OCI-LY3 (cell line): Measurements from ENCODE around the gene STRA8.

ENCODE experiments used
- H2AFZ ChIP-seq: fragments of 200-600, 300-600 bp; shearing (Covaris generic); 2 replicates; pipeline ENCODE4 v1.6.0; 2014; ENCODE audit warnings: antibody characterized with exemption, low read depth, low read length
- H3K27ac ChIP-seq: fragments of 200-600, 300-600 bp; sonication (generic); 2 replicates; pipeline ENCODE4 v1.5.1; 2014; ENCODE audit warnings: mild to moderate bottlenecking, low read length, moderate library complexity, mixed read lengths
- H3K27me3 ChIP-seq: fragments of 200-600, 300-600 bp; sonication (generic); 2 replicates; pipeline ENCODE4 v1.6.1; 2014; ENCODE audit warnings: low read depth, low read length, mixed read lengths
- H3K36me3 ChIP-seq: fragments of 200-600, 300-600 bp; sonication (generic); replicated peaks from 2 replicates; pipeline ENCODE3; 2014; ENCODE audit warnings: low read depth, low read length, mixed read lengths
- H3K4me1 ChIP-seq: fragments of 300-600, 200-600 bp; sonication (generic); 2 replicates; pipeline ENCODE4 v1.6.1; 2014; ENCODE audit warnings: low read length, mixed read lengths
- H3K4me2 ChIP-seq: fragments of 200-600, 300-600 bp; sonication (generic); 2 replicates; pipeline ENCODE4 v1.6.1; 2014; ENCODE audit warnings: low read length, mixed read lengths
- H3K4me3 ChIP-seq: fragments of 300-600, 200-600 bp; sonication (generic); 2 replicates; pipeline ENCODE4 v1.5.1; 2014; ENCODE audit warnings: antibody characterized with exemption, mild to moderate bottlenecking, low read length, moderate library complexity
- H3K79me2 ChIP-seq: fragments of 300-600, 200-600 bp; shearing (Covaris generic); 2 replicates; pipeline ENCODE4 v1.6.1; 2014; ENCODE audit warnings: mild to moderate bottlenecking, low read length, mixed read lengths
- H3K9ac ChIP-seq: fragments of 300-600, 200-600 bp; shearing (Covaris generic); 2 replicates; pipeline ENCODE4 v1.6.0; 2014; ENCODE audit warnings: mild to moderate bottlenecking, low read length, moderate library complexity
- H3K9me3 ChIP-seq: fragments of 200-600, 300-600 bp; shearing (Covaris generic); 2 replicates; pipeline ENCODE4 v1.6.1; 2014; ENCODE audit warnings: low read length, mixed read lengths; ENCODE audit not compliant: insufficient read depth
- H4K20me1 ChIP-seq: fragments of 200-600, 300-600 bp; sonication (generic); 2 replicates; pipeline ENCODE4 v1.6.1; 2016; ENCODE audit warnings: low read length, mixed read lengths; ENCODE audit not compliant: insufficient read depth
- CTCF ChIP-seq: fragments of 200-600, 300-600 bp; sonication (generic); IDR thresholded peaks from 2 replicates; pipeline ENCODE4 v1.5.1; 2014; ENCODE audit warnings: antibody characterized with exemption, low read length, low read depth
- EZH2phosphoT487 ChIP-seq: fragments of 200-600 bp; shearing (Covaris generic); IDR thresholded peaks from 2 replicates; pipeline ENCODE4 v1.6.1; 2018; ENCODE audit warnings: antibody characterized with exemption, mixed run types, low read depth

The STRA8 gene

GRCh38 chr7:135253851-135254771 is 20.5 kb downstream of the STRA8 start:
- Histone ChIP-seq H3K36me3 (no peaks in the 10 kb centered on the region), H3K27me3 (0 out of 2 replicates have a peak, but pooled peaks cover 12% of the 10 kb centered on the region), H3K27ac (no peak overlapping the region)

GRCh38 chr7:135257790-135258189 is 24.2 kb downstream of the STRA8 start:
- Histone ChIP-seq H3K36me3 (no peaks in the 10 kb centered on the region), H3K79me2 (no peaks in the 10 kb centered on the region), H3K27ac (no peak overlapping the region), H3K9ac (no peak overlapping the region), H3K4me3 (no peak overlapping the region), H4K20me1 (no peaks in the 10 kb centered on the region), H3K4me1 (peaks cover 10% of the 10 kb centered on the region), H3K27me3 (peaks cover 30% of the 10 kb centered on the region), H2AFZ (no peak overlapping the region), H3K4me2 (no peak overlapping the region), H3K9me3 (no peaks in the 10 kb centered on the region)
- no peak for TF ChIP-seq CTCF
- no peak for TF ChIP-seq EZH2phosphoT487

More at GRCh38 chr7:135253851-135254771, 20.5 kb downstream of the STRA8 start:
- H3K4me2 ChIP-seq, result peak overlapping the region; percentile 24
- no peaks in the 10 kb centered on the region for H4K20me1 ChIP-seq
- H3K4me1 ChIP-seq, result peaks cover 19% of the 10 kb centered on the region
- no peaks in the 10 kb centered on the region for H3K9me3 ChIP-seq
- H2AFZ ChIP-seq, result no peak overlapping the region
- H3K9ac ChIP-seq, result no peak overlapping the region
- H3K4me3 ChIP-seq, result no peak overlapping the region
- H3K79me2 ChIP-seq, result no peaks in the 10 kb centered on the region
- no peak for TF ChIP-seq CTCF
- no peak for TF ChIP-seq EZH2phosphoT487

- Histone ChIP-seq H3K27me3 (peaks cover 30% of the 10 kb centered on the region), H4K20me1 (no peaks in the 10 kb centered on the region), H3K79me2 (no peaks in the 10 kb centered on the region), H3K9ac (no peak overlapping the region), H3K9me3 (0 out of 2 replicates have a peak, but pooled peaks cover 2% of the 10 kb centered on the region), H3K27ac (no peak overlapping the region), H2AFZ (no peak overlapping the region), H3K4me2 (no peak overlapping the region), H3K36me3 (no peaks in the 10 kb centered on the region), H3K4me3 (no peak overlapping the region), H3K4me1 (peaks cover 10% of the 10 kb centered on the region)
- TF ChIP-seq EZH2phosphoT487 (no peak), CTCF (no peak)
These were observed 24.9 kb downstream of the STRA8 start for GRCh38 chr7:135258585-135258984.

GRCh38 chr7:135259702-135260101 is 26.1 kb downstream of the STRA8 start:
- H3K36me3 ChIP-seq, result no peaks in the 10 kb centered on the region
- no peak overlapping the region for H2AFZ ChIP-seq
- peaks cover 33% of the 10 kb centered on the region for H3K27me3 ChIP-seq
- no peak overlapping the region for H3K4me2 ChIP-seq
- no peaks in the 10 kb centered on the region for H3K79me2 ChIP-seq
- 0 out of 2 replicates have a peak, but pooled peaks cover 4% of the 10 kb centered on the region for H3K9me3 ChIP-seq
- H3K27ac ChIP-seq, result no peak overlapping the region
- peaks cover under 1% of the 10 kb centered on the region for H3K4me1 ChIP-seq
- no peaks in the 10 kb centered on the region for H4K20me1 ChIP-seq
- TF ChIP-seq EZH2phosphoT487, result no peak
- no peak for TF ChIP-seq CTCF
- H3K4me3 ChIP-seq, result no peak overlapping the region
- H3K9ac ChIP-seq, result no peak overlapping the region
